ENCODE measurements around the gene SPRED1. TPM values are rescaled to one million over a fixed set of nuclear protein-coding genes. Genes with fewer than 3 reads are reported as not detected.
A peak's percentile ranks its signal among the peaks of the same experiment; 100 is the strongest.
"Not testable (repeated sequence)": the region's sequence is repeated elsewhere in the genome, so short reads cannot be mapped to it uniquely, and the experiment has no call there.

Gene SPRED1
- total RNA-seq, 1 donor from 2014 or later, result 57.2 TPM

- DNase-seq, result not testable (repeated sequence)
These were observed 15.6 kb upstream of the SPRED1 start for GRCh38 chr15:38237021-38237420.

DNA sequence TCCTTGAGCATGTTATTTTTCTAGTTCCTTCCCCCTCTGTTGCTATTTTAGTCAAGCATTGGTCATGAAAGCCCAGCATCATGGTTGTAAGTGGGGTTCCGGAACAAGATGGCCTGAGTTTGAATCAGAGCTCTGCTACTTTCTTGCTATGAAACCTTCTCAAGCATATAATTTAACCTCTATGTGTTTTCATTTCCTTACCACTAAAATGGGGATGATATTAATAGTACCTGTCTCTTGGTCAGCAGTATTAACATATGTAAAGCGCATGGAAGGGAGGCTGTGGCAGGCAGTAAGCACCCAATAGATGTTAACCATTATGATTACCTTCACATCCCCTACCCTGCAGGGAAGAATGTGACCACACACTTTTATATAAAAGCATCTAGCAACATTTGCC is 14.3 kb upstream of the SPRED1 start:
- no peak for DNase-seq

GRCh38 chr15:38242055-38242454 is 10.6 kb upstream of the SPRED1 start:
- no peak for DNase-seq

DNA sequence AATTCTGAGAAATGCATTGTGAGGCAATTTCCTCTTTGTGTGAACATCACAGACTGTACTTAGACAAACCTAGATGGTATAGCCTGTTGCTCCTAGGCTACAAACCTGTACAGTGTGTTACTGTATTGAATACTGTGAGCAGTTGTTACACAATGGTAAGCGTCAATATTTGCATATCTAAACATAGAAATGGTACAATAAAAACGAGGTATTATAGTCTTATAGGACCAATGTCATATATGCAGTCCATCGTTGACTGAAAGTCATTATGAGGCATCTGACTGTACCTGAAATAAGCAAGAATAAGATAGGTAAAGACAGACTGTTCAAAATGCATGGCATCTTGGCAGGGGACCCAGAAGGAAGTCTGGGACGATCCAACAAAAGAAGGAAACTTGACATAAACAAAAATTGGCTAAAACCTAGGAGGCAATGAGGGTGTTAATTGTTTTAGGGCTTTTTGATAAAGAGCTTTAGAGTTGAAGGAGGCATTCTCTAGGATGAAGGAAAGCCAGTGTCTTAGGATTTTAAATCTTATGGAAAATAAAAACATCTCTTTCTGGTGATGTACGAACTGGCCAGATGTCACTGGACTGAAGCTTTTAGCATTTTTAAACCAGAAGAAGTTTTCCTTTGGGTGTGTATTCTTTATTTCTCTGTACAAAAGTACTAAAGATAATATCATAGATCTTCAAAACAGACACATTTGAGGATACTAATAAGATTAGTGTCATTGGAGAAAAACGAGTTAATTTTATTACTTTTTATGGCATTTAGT is 9.2 kb upstream of the SPRED1 start:
- no peak for DNase-seq

- DNase-seq, result no peak
These were observed 5.3 kb upstream of the SPRED1 start for GRCh38 chr15:38247336-38247735.

DNA sequence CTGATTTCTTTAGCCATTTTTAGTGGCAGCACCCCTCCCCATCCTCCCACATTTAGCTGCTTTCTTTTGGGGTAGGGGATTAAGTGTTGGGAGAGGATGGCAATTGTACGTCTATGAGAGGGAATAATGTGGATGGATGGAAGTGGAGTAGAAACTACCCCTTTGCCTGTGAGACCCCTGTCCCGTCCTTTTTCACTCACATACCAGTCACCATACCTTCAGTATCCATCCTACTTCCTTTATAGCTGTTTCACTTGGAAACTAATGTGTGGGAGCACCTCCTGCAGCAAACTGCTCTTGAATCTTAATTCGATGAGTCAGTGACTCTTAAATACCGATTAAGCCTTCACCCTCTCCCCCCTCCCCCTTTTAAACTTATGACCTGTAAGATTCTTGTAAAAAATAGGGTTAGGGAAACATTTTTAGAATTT is 730 bp downstream of the SPRED1 start:
- peak; percentile 54 for DNase-seq

- peak; percentile 78 for DNase-seq
These were observed 1.6 kb downstream of the SPRED1 start for GRCh38 chr15:38254051-38254883.

DNA sequence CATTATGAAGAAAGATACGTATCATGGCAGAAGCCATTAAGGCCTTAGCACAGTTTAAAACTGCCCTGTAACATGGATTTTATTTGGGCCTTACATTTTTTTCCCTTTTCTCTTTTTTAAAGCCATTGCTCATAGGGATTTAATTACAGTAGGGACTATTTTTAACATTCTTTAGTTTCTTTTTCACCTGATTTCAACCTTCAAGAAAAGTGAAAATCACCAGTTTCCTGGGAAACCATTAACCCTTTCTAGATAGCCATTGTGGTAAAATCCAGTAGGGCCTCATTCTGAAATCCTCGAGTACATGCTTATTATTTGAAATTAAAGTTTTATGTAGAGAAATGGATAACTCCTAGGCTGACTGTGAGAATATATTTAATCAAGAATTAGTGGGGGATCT is 3.1 kb downstream of the SPRED1 start:
- no peak for DNase-seq

DNA sequence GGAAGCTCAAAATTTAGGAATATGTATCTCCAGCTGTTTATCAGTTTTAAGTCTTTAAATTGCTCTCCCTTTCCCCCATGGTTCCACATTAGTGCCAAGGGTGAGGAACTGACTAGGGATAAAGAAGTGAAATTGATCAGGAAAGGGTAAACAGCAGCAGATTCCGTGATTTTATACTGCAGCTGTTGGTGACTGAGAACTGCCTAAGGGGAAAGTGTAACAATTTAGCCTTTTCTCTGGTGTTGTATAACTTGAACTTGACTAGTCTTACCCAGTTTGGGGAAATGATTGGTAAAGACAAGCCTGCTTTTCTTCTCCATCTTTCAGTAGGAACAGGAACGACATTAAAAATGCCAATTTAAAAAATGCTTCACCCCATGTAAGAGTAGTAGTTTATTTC is 5.0 kb downstream of the SPRED1 start:
- DNase-seq, result no peak

GRCh38 chr15:38259134-38259533 is 6.5 kb downstream of the SPRED1 start:
- no peak for DNase-seq

- no peak for DNase-seq
These were observed 7.4 kb downstream of the SPRED1 start for GRCh38 chr15:38260077-38260476.

DNA sequence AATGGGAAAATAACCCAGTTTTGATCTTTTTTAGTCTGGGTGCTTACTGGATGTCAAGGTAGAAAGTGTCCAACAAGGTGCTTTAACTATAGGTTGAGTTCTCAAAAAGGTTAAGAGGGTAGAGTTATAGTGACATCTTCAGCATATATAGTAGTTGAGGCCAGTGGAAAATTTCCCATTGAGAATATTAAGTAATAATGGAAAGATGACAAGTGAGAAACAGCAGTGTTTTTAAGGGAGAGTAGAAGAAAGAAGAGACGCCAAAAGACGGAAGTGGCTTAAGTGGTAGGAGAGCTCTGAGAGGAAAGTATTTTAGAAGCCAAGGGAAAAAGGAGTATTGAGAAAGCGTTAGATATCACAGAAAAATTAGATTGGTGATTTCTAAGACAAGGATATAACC is 10.6 kb downstream of the SPRED1 start:
- no peak for DNase-seq

- no peak for DNase-seq
These were observed 11.4 kb downstream of the SPRED1 start for GRCh38 chr15:38263996-38264395.

GRCh38 chr15:38266247-38266986 is 13.8 kb downstream of the SPRED1 start:
- no peak for DNase-seq

DNA sequence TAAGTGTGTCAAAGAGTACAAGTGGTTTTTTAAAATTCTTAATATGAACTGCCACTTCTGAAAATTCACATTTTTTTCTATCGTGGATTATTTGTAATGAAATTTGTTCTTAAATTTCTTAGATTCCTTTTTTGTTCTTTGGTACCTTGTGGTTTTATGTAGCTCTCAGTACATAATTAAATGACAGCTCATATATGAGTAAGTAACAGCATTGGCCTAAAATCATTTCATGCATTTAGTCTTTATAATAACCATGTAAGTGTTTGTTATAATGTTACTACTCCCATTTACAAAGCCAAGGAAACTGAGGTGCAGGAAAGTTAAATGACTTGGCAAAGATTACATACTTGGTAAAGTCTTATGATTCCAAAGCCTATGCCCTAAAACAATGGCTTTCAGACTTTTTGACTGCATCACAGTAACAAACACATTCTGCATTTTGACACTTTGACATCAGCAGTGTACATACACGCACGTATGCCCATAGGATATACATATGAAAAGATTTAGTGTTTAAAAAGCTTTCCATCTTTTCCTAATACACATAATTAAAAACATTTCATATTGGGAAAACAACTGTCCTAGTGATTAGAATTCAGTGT is 14.9 kb downstream of the SPRED1 start:
- DNase-seq, result peak; percentile 40

GRCh38 chr15:38271144-38271543 is 18.5 kb downstream of the SPRED1 start:
- no peak for DNase-seq

- no peak for DNase-seq
These were observed 19.3 kb downstream of the SPRED1 start for GRCh38 chr15:38271895-38272294.

- not testable (repeated sequence) for DNase-seq
These were observed 19.8 kb downstream of the SPRED1 start for GRCh38 chr15:38272431-38272830.

DNA sequence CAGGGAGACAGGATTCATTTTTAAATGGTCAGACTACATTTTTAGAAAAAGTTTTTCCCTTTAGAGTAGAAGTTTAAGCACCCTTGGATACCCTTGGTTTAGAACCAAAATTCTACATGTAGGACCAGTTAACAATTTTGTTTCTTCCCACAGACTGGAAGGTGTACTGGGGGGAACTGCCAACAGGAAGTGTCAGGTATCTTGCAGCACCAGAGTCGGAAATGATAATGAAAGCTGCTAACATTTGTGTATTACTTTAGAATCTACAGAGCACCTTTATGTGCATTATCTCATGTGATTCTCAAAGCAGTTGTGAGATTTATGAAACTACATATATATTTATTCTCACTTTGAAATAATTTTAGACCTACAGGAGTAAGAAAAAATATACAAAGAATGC is 21.5 kb downstream of the SPRED1 start:
- DNase-seq, result no peak

DNA sequence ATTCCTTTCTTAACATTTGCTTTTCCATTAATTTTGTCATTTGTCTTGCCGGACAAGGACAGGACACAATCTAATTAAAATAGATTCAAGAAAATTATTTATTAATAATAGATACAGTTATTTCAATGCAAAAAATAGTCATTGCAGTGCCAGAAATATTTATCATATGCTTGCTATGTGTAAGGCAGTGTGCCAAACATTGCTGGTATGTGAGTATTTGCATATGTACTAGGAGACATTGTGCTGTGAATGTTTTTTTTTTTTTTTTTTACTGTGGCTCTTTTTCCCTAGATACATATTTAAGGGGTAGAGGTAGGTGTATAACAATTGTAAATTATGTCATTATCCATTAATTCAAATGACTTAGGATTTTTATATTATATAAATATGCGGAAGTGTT is 23.3 kb downstream of the SPRED1 start:
- DNase-seq, result peak; percentile 51

- DNase-seq, result not testable (repeated sequence)
These were observed 24.6 kb downstream of the SPRED1 start for GRCh38 chr15:38277281-38277680.

DNA sequence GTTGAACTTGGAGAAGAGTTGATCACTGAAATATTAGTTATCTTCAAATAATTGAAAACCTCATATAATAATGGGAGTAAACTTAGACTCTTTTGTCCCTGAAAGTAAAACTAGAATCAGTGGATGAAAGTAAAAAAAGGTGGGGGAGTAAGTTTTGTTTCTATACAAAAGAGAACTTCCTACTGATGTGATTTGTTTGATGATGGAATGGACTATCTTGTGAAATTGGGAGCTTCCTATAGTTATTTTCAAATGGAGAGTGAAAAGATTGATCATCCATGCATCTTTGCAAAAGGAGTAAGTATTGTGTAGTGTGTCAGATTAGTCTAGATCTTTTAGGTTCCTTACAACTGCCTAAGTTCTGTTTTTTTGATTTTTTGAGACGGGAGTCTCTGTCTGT is 28.4 kb downstream of the SPRED1 start:
- no peak for DNase-seq
